ENCODE data around the gene CDC25C. TPM values are rescaled to one million over a fixed set of nuclear protein-coding genes. Genes with fewer than 3 reads are reported as not detected.

The CDC25C gene
- total and polyA plus RNA-seq, 9 of the 15 experiments (the other 6 are each of a cell fraction or from before 2014, with no cell fraction given), result 19.1 to 63.7 (median 31.9) TPM

DNA sequence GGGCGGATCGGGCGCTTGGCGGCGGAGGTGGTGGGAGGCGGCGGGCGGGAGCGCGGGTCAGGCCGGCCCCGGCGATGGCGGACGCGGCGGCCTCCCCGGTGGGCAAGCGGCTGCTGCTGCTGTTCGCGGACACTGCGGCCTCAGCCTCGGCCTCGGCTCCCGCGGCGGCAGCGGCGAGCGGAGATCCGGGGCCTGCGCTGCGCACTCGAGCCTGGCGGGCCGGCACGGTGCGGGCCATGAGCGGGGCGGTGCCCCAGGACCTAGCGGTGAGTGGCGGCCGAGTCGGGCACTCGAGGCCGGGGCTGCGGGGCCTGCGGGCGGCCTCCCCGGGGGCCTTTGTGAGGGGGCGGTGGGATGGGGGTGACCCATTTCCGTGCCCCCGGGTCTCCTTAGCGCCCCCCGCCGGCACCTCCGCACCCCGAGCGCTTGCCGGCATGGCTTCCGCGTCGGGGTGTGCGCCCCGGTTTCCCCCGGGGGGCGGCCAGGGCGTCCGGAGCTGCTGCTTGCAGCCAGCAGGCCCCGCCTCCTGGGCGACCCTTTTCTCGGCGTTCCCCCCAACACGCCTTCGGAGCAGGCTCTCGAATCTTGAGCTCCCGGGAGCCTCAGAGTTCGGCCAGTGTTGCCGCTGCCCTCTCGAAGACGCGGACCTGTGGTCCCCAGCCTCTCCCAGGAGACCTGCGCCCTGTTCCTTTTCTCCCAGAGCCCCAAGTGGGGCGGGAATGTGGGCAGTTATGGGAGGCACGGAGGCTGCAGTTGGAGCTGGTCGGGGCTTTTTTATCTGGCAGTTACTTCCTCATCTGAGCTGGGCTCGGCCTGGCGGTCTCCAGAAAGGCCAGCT lies 21.3 kb upstream of the CDC25C start (continued):
- TF ChIP-seq, protein P1, sequence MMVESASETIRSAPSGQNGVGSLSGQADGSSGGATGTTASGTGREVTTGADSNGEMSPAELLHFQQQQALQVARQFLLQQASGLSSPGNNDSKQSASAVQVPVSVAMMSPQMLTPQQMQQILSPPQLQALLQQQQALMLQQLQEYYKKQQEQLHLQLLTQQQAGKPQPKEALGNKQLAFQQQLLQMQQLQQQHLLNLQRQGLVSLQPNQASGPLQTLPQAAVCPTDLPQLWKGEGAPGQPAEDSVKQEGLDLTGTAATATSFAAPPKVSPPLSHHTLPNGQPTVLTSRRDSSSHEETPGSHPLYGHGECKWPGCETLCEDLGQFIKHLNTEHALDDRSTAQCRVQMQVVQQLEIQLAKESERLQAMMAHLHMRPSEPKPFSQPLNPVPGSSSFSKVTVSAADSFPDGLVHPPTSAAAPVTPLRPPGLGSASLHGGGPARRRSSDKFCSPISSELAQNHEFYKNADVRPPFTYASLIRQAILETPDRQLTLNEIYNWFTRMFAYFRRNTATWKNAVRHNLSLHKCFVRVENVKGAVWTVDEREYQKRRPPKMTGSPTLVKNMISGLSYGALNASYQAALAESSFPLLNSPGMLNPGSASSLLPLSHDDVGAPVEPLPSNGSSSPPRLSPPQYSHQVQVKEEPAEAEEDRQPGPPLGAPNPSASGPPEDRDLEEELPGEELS (CRISPR knock-in tag; IDR thresholded peaks at IDR 0.05; ENCODE audit: borderline replicate concordance), result no peak
- no peak for TF ChIP-seq ZNF24 (IDR thresholded peaks at IDR 0.05)
- TF ChIP-seq, protein P2, sequence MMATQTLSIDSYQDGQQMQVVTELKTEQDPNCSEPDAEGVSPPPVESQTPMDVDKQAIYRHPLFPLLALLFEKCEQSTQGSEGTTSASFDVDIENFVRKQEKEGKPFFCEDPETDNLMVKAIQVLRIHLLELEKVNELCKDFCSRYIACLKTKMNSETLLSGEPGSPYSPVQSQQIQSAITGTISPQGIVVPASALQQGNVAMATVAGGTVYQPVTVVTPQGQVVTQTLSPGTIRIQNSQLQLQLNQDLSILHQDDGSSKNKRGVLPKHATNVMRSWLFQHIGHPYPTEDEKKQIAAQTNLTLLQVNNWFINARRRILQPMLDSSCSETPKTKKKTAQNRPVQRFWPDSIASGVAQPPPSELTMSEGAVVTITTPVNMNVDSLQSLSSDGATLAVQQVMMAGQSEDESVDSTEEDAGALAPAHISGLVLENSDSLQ (IDR thresholded peaks at IDR 0.05), result no peak
- no peak for TF ChIP-seq PURB (CRISPR knock-in tag; IDR thresholded peaks at IDR 0.05; ENCODE audit: low read depth)
- no peak for TF ChIP-seq ZKSCAN3 (CRISPR knock-in tag; IDR thresholded peaks at IDR 0.05)
- TF ChIP-seq TRIM24 (IDR thresholded peaks at IDR 0.05), result no peak
- TF ChIP-seq, protein P3, sequence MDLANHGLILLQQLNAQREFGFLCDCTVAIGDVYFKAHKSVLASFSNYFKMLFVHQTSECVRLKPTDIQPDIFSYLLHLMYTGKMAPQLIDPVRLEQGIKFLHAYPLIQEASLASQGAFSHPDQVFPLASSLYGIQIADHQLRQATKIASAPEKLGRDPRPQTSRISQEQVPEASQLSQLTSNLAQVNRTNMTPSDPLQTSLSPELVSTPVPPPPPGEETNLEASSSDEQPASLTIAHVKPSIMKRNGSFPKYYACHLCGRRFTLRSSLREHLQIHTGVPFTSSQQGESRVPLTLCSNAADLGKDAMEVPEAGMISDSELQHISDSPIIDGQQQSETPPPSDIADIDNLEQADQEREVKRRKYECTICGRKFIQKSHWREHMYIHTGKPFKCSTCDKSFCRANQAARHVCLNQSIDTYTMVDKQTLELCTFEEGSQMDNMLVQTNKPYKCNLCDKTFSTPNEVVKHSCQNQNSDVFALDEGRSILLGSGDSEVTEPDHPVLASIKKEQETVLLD (IDR thresholded peaks at IDR 0.05), result no peak
- TF ChIP-seq MAFK (IDR thresholded peaks at IDR 0.05; ENCODE audit: low read length), result no peak
- peak; percentile 4 for TF ChIP-seq ZFP36 (IDR thresholded peaks at IDR 0.05; ENCODE audit: low read depth, low read length, partially characterized antibody)
- TF ChIP-seq, protein P4, sequence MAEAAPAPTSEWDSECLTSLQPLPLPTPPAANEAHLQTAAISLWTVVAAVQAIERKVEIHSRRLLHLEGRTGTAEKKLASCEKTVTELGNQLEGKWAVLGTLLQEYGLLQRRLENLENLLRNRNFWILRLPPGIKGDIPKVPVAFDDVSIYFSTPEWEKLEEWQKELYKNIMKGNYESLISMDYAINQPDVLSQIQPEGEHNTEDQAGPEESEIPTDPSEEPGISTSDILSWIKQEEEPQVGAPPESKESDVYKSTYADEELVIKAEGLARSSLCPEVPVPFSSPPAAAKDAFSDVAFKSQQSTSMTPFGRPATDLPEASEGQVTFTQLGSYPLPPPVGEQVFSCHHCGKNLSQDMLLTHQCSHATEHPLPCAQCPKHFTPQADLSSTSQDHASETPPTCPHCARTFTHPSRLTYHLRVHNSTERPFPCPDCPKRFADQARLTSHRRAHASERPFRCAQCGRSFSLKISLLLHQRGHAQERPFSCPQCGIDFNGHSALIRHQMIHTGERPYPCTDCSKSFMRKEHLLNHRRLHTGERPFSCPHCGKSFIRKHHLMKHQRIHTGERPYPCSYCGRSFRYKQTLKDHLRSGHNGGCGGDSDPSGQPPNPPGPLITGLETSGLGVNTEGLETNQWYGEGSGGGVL (CRISPR knock-in tag; IDR thresholded peaks at IDR 0.05), result no peak
- TF ChIP-seq ZNF589 (CRISPR knock-in tag; IDR thresholded peaks at IDR 0.05; ENCODE audit: low read depth), result no peak
- TF ChIP-seq ZNF444 (CRISPR knock-in tag; IDR thresholded peaks at IDR 0.05), result no peak
- TF ChIP-seq PHF21A (IDR thresholded peaks at IDR 0.05; ENCODE audit: borderline replicate concordance, low read depth), result no peak
- no peak for TF ChIP-seq ZNF3 (CRISPR knock-in tag; IDR thresholded peaks at IDR 0.05)
- TF ChIP-seq, protein P5, sequence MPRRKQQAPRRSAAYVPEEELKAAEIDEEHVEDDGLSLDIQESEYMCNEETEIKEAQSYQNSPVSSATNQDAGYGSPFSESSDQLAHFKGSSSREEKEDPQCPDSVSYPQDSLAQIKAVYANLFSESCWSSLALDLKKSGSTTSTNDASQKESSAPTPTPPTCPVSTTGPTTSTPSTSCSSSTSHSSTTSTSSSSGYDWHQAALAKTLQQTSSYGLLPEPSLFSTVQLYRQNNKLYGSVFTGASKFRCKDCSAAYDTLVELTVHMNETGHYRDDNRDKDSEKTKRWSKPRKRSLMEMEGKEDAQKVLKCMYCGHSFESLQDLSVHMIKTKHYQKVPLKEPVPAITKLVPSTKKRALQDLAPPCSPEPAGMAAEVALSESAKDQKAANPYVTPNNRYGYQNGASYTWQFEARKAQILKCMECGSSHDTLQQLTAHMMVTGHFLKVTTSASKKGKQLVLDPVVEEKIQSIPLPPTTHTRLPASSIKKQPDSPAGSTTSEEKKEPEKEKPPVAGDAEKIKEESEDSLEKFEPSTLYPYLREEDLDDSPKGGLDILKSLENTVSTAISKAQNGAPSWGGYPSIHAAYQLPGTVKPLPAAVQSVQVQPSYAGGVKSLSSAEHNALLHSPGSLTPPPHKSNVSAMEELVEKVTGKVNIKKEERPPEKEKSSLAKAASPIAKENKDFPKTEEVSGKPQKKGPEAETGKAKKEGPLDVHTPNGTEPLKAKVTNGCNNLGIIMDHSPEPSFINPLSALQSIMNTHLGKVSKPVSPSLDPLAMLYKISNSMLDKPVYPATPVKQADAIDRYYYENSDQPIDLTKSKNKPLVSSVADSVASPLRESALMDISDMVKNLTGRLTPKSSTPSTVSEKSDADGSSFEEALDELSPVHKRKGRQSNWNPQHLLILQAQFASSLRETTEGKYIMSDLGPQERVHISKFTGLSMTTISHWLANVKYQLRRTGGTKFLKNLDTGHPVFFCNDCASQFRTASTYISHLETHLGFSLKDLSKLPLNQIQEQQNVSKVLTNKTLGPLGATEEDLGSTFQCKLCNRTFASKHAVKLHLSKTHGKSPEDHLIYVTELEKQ (CRISPR knock-in tag; IDR thresholded peaks at IDR 0.05), result no peak
- TF ChIP-seq, protein P6, sequence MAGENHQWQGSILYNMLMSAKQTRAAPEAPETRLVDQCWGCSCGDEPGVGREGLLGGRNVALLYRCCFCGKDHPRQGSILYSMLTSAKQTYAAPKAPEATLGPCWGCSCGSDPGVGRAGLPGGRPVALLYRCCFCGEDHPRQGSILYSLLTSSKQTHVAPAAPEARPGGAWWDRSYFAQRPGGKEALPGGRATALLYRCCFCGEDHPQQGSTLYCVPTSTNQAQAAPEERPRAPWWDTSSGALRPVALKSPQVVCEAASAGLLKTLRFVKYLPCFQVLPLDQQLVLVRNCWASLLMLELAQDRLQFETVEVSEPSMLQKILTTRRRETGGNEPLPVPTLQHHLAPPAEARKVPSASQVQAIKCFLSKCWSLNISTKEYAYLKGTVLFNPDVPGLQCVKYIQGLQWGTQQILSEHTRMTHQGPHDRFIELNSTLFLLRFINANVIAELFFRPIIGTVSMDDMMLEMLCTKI (IDR thresholded peaks at IDR 0.05; ENCODE audit: partially characterized antibody), result no peak
- TF ChIP-seq MTA1 (IDR thresholded peaks at IDR 0.05; ENCODE audit: borderline replicate concordance), result no peak

Data from K562 (cell line).